ENCODE results near the gene TBC1D1.

Gene TBC1D1, protein sequence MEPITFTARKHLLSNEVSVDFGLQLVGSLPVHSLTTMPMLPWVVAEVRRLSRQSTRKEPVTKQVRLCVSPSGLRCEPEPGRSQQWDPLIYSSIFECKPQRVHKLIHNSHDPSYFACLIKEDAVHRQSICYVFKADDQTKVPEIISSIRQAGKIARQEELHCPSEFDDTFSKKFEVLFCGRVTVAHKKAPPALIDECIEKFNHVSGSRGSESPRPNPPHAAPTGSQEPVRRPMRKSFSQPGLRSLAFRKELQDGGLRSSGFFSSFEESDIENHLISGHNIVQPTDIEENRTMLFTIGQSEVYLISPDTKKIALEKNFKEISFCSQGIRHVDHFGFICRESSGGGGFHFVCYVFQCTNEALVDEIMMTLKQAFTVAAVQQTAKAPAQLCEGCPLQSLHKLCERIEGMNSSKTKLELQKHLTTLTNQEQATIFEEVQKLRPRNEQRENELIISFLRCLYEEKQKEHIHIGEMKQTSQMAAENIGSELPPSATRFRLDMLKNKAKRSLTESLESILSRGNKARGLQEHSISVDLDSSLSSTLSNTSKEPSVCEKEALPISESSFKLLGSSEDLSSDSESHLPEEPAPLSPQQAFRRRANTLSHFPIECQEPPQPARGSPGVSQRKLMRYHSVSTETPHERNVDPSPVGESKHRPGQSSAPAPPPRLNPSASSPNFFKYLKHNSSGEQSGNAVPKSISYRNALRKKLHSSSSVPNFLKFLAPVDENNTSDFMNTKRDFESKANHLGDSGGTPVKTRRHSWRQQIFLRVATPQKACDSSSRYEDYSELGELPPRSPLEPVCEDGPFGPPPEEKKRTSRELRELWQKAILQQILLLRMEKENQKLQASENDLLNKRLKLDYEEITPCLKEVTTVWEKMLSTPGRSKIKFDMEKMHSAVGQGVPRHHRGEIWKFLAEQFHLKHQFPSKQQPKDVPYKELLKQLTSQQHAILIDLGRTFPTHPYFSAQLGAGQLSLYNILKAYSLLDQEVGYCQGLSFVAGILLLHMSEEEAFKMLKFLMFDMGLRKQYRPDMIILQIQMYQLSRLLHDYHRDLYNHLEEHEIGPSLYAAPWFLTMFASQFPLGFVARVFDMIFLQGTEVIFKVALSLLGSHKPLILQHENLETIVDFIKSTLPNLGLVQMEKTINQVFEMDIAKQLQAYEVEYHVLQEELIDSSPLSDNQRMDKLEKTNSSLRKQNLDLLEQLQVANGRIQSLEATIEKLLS (N-terminal part only)

DNA sequence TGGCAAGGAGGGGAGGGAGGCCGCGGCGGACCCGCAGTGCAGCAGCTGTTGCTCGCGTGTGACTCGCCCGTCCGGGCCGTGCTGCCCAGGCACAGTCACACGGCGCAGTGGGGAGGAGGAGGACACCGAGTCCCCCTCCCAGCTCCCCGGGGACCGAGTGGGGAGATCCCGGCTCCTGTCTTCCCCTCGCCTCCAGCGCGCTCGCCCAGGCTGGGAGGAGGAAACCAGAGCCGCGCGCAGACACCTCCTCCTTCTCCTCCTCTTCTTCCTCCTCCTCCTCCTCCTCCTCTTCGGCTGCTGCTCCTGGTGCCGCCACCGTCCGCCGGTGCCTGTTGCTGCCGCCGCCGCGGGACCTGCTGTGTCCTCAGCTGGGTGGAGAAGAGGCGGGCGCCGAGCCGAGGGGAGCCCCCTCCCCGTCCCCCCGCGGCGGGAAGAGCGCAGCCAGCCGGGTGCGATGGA lies at the start of gene TBC1D1:
TSS of gene TBC1D1 (plus strand) at position 284 of the 459 bp plus-strand sequence. CDS start 11,012 bp downstream, outside the sequence.
- peak in 3 of 4 experiments; percentile 4 to 36 (median 24) for DNase-seq (ENCODE audit: low read depth in 4 of 4, low spot score in 1 of 4)

GRCh38 chr4:37844204-37844603 lies 46.7 kb upstream of the TBC1D1 start:
- no peak for DNase-seq (ENCODE audit: low read depth in 4 of 4, low spot score in 1 of 4)

- no peak for DNase-seq (ENCODE audit: low read depth in 4 of 4, low spot score in 1 of 4)
Measured at GRCh38 chr4:37845201-37845600, 45.7 kb upstream of the TBC1D1 start.

GRCh38 chr4:37847311-37847884 lies 43.5 kb upstream of the TBC1D1 start:
- DNase-seq (ENCODE audit: low read depth in 4 of 4, low spot score in 1 of 4), result no peak

DNA sequence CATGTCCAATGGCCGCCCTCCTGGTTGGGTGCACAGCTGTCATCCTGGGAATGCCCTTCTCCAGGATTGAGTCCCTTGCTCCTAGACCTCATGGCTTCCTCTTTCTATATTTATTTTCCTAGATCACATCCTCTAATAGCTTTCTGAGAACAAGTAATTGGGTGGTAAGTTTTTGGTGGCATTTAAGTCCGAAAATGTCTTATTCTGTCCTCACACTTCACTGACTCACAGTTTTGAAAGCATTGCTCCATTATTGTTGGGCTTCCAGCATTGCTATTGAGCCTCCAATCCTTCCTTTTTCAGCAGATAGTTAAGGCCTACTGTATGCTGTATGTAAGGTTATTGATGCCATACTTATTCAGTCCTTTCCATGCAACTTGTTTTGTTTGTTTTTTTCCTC lies 38.5 kb upstream of the TBC1D1 start:
- no peak for DNase-seq (ENCODE audit: low read depth in 4 of 4, low spot score in 1 of 4)

DNA sequence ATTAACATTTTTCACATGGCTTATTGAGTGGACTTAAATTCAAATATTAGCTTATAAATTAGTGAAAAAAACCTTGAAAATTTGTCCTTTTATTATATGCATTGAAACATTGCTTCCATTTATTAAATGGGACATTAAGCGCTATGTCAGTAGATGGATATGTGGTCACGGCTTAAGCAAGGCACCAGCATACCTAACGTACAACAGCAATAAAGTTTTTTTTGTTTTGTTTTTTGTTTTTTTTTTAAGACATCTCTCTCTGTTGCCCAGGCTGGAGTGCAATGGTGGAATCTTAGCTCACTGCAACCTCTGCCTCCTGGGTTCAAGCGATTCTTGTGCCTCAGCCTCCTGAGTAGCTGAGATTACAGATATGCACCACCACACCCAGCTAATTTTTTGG lies 32.8 kb upstream of the TBC1D1 start:
- DNase-seq (ENCODE audit: low read depth in 4 of 4, low spot score in 1 of 4), result no peak

DNA sequence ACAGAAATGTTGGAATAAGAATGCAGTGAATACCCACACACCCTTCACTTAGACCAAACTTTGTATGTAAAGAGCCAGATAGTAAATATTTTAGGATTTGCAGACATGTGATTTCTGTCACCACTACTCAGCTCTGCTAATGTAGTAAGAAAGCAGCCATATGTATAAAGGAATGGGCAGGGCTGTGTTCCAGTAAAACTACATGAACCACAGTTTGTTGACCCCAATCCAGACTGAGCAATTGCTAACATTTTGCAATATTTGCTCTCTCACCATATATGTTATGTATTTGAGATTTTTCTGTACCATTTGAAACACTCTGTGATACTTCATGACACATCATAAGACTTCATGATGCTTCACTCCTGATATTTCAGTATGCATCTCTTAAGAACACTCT lies 32.0 kb upstream of the TBC1D1 start:
- DNase-seq (ENCODE audit: low read depth in 4 of 4, low spot score in 1 of 4), result no peak

DNA sequence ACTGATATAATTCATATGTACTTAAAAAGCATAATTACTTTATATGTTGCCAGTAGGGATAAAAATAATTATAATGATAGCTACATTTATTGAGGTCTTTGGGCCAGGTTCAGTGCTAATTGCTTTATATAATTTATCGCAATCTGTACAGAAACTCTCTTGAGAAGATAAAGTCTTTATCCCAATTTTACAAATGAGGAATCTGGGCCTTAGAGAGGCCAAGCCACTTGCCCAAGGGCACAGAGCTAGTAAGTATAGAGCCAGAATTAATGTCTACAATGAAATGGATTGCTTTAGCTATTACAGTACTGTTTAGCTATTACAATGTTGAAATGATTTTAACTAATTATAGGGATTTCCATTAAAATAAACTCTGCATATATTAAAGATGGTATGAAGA lies 30.6 kb upstream of the TBC1D1 start:
- no peak for DNase-seq (ENCODE audit: low read depth in 4 of 4, low spot score in 1 of 4)

- DNase-seq (ENCODE audit: low read depth in 4 of 4, low spot score in 1 of 4), result no peak
Measured at GRCh38 chr4:37862961-37863360, 27.9 kb upstream of the TBC1D1 start.

GRCh38 chr4:37864786-37865185 lies 26.1 kb upstream of the TBC1D1 start:
- DNase-seq (ENCODE audit: low read depth in 4 of 4, low spot score in 1 of 4), result no peak

GRCh38 chr4:37865450-37865849 lies 25.4 kb upstream of the TBC1D1 start:
- no peak for DNase-seq (ENCODE audit: low read depth in 4 of 4, low spot score in 1 of 4)

- no peak for DNase-seq (ENCODE audit: low read depth in 4 of 4, low spot score in 1 of 4)
Measured at GRCh38 chr4:37867102-37867501, 23.8 kb upstream of the TBC1D1 start.

GRCh38 chr4:37868238-37868637 lies 22.6 kb upstream of the TBC1D1 start:
- no peak for DNase-seq (ENCODE audit: low read depth in 4 of 4, low spot score in 1 of 4)

DNA sequence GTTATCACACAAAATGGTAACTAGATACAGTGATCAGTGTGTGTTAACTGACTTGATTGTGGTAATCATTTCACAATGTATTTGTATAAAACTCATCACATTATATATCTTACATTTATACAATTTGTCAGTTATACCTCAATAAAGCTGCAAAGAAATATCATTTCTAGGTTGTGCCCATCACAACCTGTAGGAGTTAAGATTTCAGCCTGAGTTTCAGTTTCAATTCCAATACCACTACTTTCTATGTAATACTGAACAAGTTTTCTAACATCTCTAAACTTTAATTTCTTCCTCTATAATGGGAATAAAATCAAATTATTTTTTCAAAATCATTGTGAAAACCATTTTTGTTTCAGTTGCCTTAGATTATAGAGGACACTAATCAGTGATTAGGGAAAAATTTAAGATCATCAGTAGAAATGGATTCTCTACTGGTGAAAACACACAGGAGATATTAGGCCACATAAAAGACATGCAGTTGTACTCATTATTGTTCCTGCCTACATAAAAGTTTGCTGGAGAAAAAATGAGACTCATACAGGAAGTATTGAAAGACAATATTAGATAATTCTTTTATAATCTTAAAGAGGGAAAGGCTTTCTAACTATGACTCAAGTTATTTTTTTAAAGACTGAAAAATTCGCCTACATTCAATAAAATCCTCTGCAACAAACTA lies 18.4 kb upstream of the TBC1D1 start:
- DNase-seq (ENCODE audit: low read depth in 4 of 4, low spot score in 1 of 4), result no peak

GRCh38 chr4:37873386-37873785 lies 17.5 kb upstream of the TBC1D1 start:
- no peak for DNase-seq (ENCODE audit: low read depth in 4 of 4, low spot score in 1 of 4)

- DNase-seq (ENCODE audit: low read depth in 4 of 4, low spot score in 1 of 4), result no peak
Measured at GRCh38 chr4:37876156-37876555, 14.7 kb upstream of the TBC1D1 start.

DNA sequence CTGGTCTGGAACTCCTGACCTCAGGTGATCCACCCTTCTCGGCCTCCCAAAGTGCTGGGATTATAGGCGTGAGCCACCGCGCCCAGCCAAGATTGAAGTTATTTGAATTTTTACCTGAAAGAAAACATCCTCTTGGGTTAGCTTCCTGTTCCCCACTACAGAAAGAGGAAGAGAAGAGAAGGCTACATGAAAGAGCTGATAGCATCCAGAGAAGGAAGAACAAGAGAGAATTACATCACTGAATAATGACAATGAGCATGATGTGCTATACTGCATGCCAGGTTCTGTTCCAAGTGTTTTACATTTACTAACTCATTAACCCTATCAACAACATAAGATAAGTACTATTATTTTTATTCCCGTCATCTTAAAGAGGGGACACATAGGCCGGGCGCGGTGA lies 11.5 kb upstream of the TBC1D1 start:
- no peak for DNase-seq (ENCODE audit: low read depth in 4 of 4, low spot score in 1 of 4)

DNA sequence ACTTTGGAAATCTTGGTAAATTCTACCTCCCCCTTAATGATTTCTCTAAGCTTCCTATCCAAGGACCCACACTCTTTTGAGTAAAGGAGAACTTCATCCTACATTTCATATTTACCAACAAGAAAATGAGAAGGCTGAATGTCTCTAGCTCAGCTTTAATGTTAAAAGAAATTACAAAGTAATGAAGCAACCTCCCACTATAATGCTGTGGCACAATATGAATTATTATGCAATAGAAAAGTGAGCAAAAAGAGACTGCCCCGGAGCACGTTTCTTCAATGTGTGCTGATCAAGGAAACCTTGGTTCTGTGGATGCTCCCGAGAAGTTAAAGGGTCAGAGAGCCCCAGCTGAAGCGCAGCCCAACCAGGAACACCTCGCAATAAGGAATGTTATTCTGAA lies 9.1 kb upstream of the TBC1D1 start:
- DNase-seq (ENCODE audit: low read depth in 4 of 4, low spot score in 1 of 4), result no peak

GRCh38 chr4:37882665-37883296 lies 8.1 kb upstream of the TBC1D1 start:
- no peak for DNase-seq (ENCODE audit: low read depth in 4 of 4, low spot score in 1 of 4)
